Omental fat pad (tissue), 4 donors: ENCODE data around the gene SHANK2. TPM values are rescaled to one million over a fixed set of nuclear protein-coding genes. Genes with fewer than 3 reads are reported as not detected.

ENCODE experiments used
- ATAC-seq: fragments of 150-250 bp; one replicate; pipeline ENCODE4 v1.9.1; 2016; ENCODE audit warnings: mild to moderate bottlenecking, moderate library complexity; ENCODE audit not compliant: low FRiP score
- DNase-seq: peaks from one replicate; pipeline ENCODE4 v3.0.0-alpha.2; 2019; ENCODE audit warnings: low spot score
- total RNA-seq, 4 donors: library from RNA; depleted of rRNA; stranded (reverse); fragments of >200 nt; gene quantifications; one replicate each; pipeline ENCODE4 v1.1.0, GENCODE V29; 2016
- TF ChIP-seq, protein P1 (sequence below), 3 donors: fragments of 450-650 bp; IDR thresholded peaks; one replicate each; pipeline ENCODE4 v1.5.1; 2016 to 2017; ENCODE audit warnings: antibody characterized with exemption in 3 of 3, mild to moderate bottlenecking in 3 of 3, moderate library complexity in 2 of 3

SHANK2 gene
- total RNA-seq, 4 donors from 2014 or later: 0.82 to 9.6 (median 5.6) TPM

DNA sequence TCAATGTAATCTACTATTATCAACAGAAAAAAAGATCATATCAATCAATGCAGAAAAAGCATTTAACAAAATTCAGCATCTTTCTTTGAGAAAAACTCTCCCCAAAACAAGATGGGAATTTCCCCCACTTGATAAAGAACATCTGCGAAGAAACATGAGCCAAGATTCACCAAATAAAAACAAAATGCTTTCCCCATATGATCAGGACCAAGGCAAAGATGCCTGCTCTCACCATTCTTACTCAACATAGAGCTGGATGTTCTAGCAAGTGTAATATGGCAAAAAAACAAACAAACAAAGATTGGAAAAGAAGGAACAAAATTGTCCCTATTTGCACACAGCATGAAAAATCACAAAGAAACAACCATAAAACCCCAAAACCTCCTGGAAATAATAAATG, 23.4 kb downstream of the SHANK2 start:
- TF ChIP-seq, protein P1, sequence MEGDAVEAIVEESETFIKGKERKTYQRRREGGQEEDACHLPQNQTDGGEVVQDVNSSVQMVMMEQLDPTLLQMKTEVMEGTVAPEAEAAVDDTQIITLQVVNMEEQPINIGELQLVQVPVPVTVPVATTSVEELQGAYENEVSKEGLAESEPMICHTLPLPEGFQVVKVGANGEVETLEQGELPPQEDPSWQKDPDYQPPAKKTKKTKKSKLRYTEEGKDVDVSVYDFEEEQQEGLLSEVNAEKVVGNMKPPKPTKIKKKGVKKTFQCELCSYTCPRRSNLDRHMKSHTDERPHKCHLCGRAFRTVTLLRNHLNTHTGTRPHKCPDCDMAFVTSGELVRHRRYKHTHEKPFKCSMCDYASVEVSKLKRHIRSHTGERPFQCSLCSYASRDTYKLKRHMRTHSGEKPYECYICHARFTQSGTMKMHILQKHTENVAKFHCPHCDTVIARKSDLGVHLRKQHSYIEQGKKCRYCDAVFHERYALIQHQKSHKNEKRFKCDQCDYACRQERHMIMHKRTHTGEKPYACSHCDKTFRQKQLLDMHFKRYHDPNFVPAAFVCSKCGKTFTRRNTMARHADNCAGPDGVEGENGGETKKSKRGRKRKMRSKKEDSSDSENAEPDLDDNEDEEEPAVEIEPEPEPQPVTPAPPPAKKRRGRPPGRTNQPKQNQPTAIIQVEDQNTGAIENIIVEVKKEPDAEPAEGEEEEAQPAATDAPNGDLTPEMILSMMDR (IDR thresholded peaks at IDR 0.05): no peak
- ATAC-seq (no peak), DNase-seq (no peak)

DNA sequence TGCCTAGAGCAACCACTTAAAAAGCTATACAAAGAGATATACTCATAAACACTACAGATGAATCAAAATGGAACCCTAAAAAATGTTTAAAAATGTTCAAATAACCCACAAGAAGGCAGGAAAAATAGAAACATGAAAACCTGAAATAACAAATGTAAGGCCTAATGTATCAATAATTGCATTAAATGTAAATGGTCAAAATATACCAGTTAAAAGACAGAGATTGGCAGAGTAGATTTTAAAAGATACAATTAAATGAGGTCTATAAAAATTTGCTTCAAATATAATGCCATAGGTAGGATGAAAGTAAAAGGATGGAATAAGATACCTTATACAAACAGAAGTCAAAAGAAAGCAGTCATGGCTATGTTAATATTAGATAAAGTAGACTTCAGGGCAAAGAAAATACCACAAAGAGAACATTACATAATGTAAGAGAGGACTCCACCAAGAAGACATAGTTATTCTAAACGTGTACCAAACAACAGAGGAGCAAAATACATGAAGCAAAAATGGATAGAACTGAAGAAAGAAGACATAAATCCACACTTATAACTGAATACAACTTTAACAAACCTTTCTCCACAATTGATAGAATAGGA, 25.2 kb downstream of the SHANK2 start:
- TF ChIP-seq, protein P1 (IDR thresholded peaks at IDR 0.05): no peak
- ATAC-seq (no peak), DNase-seq (no peak)

DNA sequence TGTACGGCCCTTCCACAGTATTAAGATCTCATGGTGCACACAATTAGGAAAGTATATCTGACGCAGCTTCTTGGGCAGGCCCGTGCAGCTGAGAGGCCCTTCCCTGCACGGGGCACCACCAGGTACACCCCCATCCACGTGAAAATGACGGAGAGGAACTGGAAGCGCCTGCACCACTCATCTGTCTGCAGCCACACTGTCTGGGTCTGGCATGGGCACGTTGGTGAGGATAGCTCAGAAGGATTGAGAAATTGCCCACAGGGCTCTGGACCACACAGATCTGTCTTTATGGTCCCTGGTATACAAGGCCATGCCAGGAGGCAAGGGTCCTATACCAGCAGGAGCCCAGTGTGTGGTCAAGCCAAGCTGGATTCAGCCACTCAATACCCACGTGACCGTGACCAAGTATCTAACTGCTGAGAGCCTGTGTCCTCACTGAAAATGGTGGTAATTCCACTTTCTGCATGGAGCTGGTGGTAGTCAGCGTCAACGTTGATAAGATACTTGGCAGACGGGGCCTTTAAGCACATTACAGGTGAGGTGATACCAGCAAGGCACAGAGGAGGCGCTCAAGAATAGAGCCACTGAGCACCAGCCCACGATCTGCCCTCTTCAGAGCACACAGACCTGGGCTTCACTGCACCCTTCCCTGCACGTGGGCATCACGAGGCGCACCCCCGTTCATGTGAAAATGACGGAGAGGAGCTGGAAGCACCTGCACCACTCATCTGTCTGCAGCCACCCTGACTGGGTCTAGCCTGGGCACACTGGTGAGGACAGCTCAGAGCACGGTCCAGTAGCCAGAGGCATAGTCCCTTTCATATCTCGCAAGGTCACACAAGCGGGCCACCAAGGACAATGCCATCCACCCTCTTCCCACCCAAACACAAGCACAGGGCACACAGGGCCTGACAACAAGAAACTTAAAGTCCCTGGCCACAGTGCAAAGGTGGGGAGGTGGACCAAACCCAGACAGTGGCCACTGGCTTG, 28.4 kb downstream of the SHANK2 start:
- DNase-seq: no peak
- ATAC-seq: no peak
- TF ChIP-seq, protein P1 (IDR thresholded peaks at IDR 0.05): no peak

DNA sequence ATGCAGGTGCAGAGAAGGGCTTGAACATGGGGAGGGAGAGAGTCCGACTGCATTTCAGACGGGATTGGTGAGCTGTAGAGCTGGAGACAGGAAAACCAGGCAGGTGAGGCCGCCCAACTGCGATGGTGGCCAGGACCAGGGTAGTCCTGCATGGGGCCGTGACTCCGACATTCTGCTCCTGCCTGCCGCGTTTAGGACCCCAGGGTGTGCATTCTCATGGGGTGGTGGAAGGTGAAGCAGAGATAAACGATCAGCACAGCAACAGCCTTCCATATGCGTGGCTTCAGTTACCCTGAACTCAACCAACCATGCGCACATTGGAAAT, 29.3 kb downstream of the SHANK2 start:
- no peak for DNase-seq
- ATAC-seq: no peak
- TF ChIP-seq, protein P1 (IDR thresholded peaks at IDR 0.05): no peak

DNA sequence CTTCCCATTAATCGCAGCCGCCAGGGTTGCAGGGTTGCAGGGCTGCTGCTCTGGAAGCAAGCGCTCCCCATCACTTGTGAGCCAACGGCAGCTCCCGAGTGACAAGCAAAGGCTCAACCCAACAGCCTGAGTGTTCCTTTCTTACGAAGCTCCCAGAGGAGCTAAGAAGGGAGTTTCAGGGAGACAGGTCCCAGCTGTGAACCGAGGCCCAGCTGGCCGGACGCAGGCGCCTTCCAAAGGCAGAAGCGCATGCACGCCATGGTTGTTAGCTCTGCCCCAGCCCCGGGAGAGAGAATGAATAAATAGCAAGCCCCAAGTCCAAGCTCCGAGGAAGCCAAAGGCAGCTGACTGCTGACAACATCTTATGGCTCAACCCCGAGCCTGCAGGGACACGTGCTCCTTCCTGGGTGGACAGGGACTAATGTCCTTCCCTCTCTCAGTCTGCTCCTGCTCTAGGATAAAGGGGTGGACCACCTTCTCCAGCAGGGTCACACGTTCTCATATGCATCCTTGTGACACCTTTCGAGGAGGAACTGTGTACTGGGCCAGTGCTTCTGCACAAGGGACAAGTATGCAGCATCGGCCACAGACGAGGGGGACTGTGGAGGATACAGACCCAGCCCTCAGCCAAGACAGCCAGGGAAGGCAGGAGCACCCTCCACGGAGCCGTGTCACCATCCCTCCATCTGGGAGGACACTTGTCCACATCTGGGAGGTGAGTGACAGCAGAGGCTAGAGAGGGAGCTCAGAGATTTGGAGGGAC, 29.9 kb downstream of the SHANK2 start:
- no peak for ATAC-seq
- TF ChIP-seq, protein P1 (IDR thresholded peaks at IDR 0.05): no peak
- no peak for DNase-seq

DNA sequence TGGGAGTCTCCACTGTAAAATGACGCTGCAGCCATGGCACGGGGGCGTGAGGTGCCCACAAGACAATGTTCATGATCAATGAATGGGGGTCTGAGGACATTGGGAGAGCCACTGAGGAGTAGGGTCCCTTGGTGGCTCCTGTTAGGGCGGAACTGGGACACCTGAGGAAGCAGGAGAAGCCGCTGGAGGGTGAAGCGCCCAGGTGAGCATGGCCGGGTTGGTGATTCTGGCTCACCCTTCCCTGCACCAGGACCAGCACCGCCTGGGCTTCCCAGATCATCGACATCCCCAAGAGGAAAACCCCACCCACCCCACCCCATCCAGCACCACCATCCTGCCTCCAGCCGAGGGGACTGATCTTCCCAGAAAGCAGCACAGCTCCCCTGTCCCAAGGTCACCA, 30.6 kb downstream of the SHANK2 start:
- TF ChIP-seq, protein P1 (IDR thresholded peaks at IDR 0.05): no peak
- ATAC-seq: no peak
- no peak for DNase-seq
